SK-N-SH treated with all-trans-retinoic acid at 6 μM for 48 hours (cell line): ENCODE results near the gene OR11A1.

Experiments used
- ATAC-seq: fragments of 200-7000 bp; cut with Tn5 transposase; 3 replicates; pipeline ENCODE4 v1.9.1; 2020; ENCODE audit warnings: mild to moderate bottlenecking, moderate library complexity
- ARNTL ChIP-seq: fragments of 450-650 bp; formaldehyde crosslinking; IDR thresholded peaks from 2 replicates; pipeline ENCODE4 v1.5.0; 2020; ENCODE audit warnings: low read depth, mild to moderate bottlenecking, moderate library complexity, borderline replicate concordance
- BACH2 ChIP-seq: fragments of 250-450 bp; sonication (Bioruptor Pico); IDR thresholded peaks from 2 replicates; pipeline ENCODE4 v1.9.0; 2021; ENCODE audit warnings: mild to moderate bottlenecking, borderline replicate concordance
- ESRRG ChIP-seq: fragments of 250-450 bp; sonication (Bioruptor Pico); IDR thresholded peaks from 2 replicates; pipeline ENCODE4 v1.6.1; 2021; ENCODE audit warnings: mild to moderate bottlenecking
- GLIS3 ChIP-seq: fragments of 250-450 bp; sonication (Bioruptor Pico); IDR thresholded peaks from 2 replicates; pipeline ENCODE4 v1.5.0; 2020; ENCODE audit warnings: mild to moderate bottlenecking, moderate library complexity
- ISL1 ChIP-seq: fragments of 250-450 bp; sonication (Bioruptor Pico); IDR thresholded peaks from 2 replicates; pipeline ENCODE4 v2.1.2; 2022; ENCODE audit warnings: mild to moderate bottlenecking, moderate library complexity
- OSR1 ChIP-seq: fragments of 250-450 bp; sonication (Bioruptor Pico); IDR thresholded peaks from 2 replicates; pipeline ENCODE4 v1.8.0; 2022; ENCODE audit warnings: moderate library complexity, mild to moderate bottlenecking, inconsistent platforms
- PPARA ChIP-seq: fragments of 250-450 bp; sonication (Bioruptor Pico); IDR thresholded peaks from 2 replicates; pipeline ENCODE4 v1.5.0; 2020; ENCODE audit warnings: mild to moderate bottlenecking, borderline replicate concordance
- RARB ChIP-seq: fragments of 250-450 bp; sonication (Bioruptor Pico); IDR thresholded peaks from 2 replicates; pipeline ENCODE4 v1.8.0; 2021; ENCODE audit warnings: mild to moderate bottlenecking, moderate library complexity
- SNAI2 ChIP-seq: fragments of 250-450 bp; sonication (Bioruptor Pico); IDR thresholded peaks from 2 replicates; pipeline ENCODE4 v1.5.0; 2020; ENCODE audit warnings: mild to moderate bottlenecking, moderate library complexity
- TCF4 ChIP-seq: fragments of 250-450 bp; sonication (Bioruptor Pico); IDR thresholded peaks from 2 replicates; pipeline ENCODE4 v1.8.0; 2021; ENCODE audit warnings: mild to moderate bottlenecking, moderate library complexity, borderline replicate concordance
- TOX ChIP-seq: fragments of 250-450 bp; sonication (Bioruptor Pico); IDR thresholded peaks from 2 replicates; pipeline ENCODE4 v1.8.0; 2021; ENCODE audit warnings: mild to moderate bottlenecking, moderate library complexity, borderline replicate concordance
- ZC3H10 ChIP-seq: fragments of 250-450 bp; sonication (Bioruptor Pico); IDR thresholded peaks from 2 replicates; pipeline ENCODE4 v1.5.1; 2021; ENCODE audit warnings: mild to moderate bottlenecking, moderate library complexity
- ZFP3 ChIP-seq: fragments of 250-450 bp; sonication (Bioruptor Pico); IDR thresholded peaks from 2 replicates; pipeline ENCODE4 v1.5.0; 2020; ENCODE audit warnings: mild to moderate bottlenecking, moderate library complexity
- ZFP30 ChIP-seq: fragments of 450-650 bp; formaldehyde crosslinking; IDR thresholded peaks from 2 replicates; pipeline ENCODE4 v1.5.0; 2022; ENCODE audit warnings: mild to moderate bottlenecking, moderate library complexity
- ZNF565 ChIP-seq: fragments of 450-650 bp; formaldehyde crosslinking; conservative IDR thresholded peaks from 2 replicates; pipeline ENCODE4 v1.5.0; 2020; ENCODE audit warnings: low read depth, mild to moderate bottlenecking, moderate library complexity
- ZNF70 ChIP-seq: fragments of 450-650 bp; formaldehyde crosslinking; IDR thresholded peaks from 2 replicates; pipeline ENCODE4 v1.5.0; 2020; ENCODE audit warnings: mild to moderate bottlenecking, moderate library complexity
- ZNF8 ChIP-seq: fragments of 450-650 bp; formaldehyde crosslinking; IDR thresholded peaks from 2 replicates; pipeline ENCODE4 v1.5.0; 2020; ENCODE audit warnings: mild to moderate bottlenecking, moderate library complexity
- TF ChIP-seq, protein P1 (sequence below): fragments of 250-450 bp; sonication (Bioruptor Pico); IDR thresholded peaks from 2 replicates; pipeline ENCODE4 v1.8.0; 2020; ENCODE audit warnings: mild to moderate bottlenecking, moderate library complexity, borderline replicate concordance
- TF ChIP-seq, protein P2 (sequence below): fragments of 250-450 bp; sonication (Bioruptor Pico); IDR thresholded peaks from 2 replicates; pipeline ENCODE4 v1.5.1; 2021; ENCODE audit warnings: mild to moderate bottlenecking, moderate library complexity
- TF ChIP-seq, protein P3 (sequence below): fragments of 250-450 bp; sonication (Bioruptor Pico); IDR thresholded peaks from 2 replicates; pipeline ENCODE4 v1.8.0; 2021; ENCODE audit warnings: low read depth, mild to moderate bottlenecking, moderate library complexity, borderline replicate concordance
- TF ChIP-seq, protein P4 (sequence below): fragments of 250-450 bp; sonication (Bioruptor Pico); IDR thresholded peaks from 2 replicates; pipeline ENCODE4 v1.5.0; 2020; ENCODE audit warnings: mild to moderate bottlenecking, moderate library complexity

Gene OR11A1

DNA sequence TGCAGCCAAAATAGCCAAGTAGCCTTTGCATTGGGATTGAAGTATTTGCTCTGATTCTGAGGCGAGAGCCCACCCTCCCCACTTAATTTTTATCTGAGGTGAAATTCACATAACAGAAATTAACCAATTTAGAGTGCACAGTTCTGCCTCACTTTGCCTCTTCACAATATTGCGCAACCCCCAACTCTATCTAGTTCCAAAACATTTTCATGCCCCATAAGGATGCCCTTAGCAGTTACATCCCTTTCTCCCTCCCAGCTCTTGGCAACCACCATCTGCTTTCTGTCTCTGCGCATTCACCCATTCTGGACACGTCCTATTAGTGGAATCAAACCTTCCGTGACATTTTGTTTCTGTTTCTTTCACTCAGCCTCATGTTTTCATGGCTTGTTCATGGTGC is 21.9 kb upstream of the OR11A1 start (continued):
- TF ChIP-seq, protein P1, sequence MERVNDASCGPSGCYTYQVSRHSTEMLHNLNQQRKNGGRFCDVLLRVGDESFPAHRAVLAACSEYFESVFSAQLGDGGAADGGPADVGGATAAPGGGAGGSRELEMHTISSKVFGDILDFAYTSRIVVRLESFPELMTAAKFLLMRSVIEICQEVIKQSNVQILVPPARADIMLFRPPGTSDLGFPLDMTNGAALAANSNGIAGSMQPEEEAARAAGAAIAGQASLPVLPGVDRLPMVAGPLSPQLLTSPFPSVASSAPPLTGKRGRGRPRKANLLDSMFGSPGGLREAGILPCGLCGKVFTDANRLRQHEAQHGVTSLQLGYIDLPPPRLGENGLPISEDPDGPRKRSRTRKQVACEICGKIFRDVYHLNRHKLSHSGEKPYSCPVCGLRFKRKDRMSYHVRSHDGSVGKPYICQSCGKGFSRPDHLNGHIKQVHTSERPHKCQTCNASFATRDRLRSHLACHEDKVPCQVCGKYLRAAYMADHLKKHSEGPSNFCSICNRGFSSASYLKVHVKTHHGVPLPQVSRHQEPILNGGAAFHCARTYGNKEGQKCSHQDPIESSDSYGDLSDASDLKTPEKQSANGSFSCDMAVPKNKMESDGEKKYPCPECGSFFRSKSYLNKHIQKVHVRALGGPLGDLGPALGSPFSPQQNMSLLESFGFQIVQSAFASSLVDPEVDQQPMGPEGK (CRISPR knock-in tag) = no peak
- TF ChIP-seq BACH2 (CRISPR knock-in tag) (no peak), ZNF565 (CRISPR knock-in tag) (no peak), SNAI2 (CRISPR knock-in tag) (no peak), ISL1 (no peak), ARNTL (CRISPR knock-in tag) (no peak), ZNF70 (no peak), ZC3H10 (CRISPR knock-in tag) (no peak)

DNA sequence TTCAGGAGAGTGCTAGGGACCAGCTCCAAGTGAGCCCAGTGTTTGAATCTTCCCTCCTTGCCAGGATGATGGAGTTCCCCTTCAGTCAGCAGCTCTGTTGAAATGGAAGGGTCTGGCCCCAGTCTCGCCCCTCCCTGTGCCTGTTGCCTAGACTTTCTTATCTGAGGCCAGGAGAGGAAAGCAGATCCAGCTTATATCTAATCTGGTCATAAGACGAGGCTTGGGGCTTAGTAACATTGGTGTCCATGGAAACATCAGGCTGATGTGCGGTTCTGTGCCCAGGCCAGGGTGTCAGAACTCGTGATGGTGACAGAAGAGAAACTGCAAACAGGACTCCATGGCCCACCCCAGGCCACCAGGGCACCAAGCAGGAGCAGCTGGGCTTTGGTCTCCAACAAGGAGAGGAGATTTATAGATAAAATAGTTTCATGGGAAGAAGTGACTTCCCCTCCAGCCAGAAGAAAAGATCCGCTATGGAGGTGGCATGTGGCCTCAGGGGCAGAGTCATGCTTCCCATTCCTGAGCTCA is 21.1 kb upstream of the OR11A1 start:
- ATAC-seq = no peak
- TF ChIP-seq, protein P2, sequence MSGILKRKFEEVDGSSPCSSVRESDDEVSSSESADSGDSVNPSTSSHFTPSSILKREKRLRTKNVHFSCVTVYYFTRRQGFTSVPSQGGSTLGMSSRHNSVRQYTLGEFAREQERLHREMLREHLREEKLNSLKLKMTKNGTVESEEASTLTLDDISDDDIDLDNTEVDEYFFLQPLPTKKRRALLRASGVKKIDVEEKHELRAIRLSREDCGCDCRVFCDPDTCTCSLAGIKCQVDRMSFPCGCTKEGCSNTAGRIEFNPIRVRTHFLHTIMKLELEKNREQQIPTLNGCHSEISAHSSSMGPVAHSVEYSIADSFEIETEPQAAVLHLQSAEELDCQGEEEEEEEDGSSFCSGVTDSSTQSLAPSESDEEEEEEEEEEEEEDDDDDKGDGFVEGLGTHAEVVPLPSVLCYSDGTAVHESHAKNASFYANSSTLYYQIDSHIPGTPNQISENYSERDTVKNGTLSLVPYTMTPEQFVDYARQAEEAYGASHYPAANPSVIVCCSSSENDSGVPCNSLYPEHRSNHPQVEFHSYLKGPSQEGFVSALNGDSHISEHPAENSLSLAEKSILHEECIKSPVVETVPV (CRISPR knock-in tag) = no peak
- no peak for TF ChIP-seq GLIS3 (CRISPR knock-in tag)
- TF ChIP-seq TOX = no peak
- no peak for TF ChIP-seq ISL1
- TF ChIP-seq OSR1 (CRISPR knock-in tag) = no peak
- no peak for TF ChIP-seq SNAI2 (CRISPR knock-in tag)
- TF ChIP-seq ZNF8 = no peak
- no peak for TF ChIP-seq ZFP3
- no peak for TF ChIP-seq ZNF70
- no peak for TF ChIP-seq RARB (CRISPR knock-in tag)
- TF ChIP-seq TCF4 (CRISPR knock-in tag) = no peak
- no peak for TF ChIP-seq PPARA (CRISPR knock-in tag)
- TF ChIP-seq ZNF565 (CRISPR knock-in tag) = no peak
- TF ChIP-seq, protein P3, sequence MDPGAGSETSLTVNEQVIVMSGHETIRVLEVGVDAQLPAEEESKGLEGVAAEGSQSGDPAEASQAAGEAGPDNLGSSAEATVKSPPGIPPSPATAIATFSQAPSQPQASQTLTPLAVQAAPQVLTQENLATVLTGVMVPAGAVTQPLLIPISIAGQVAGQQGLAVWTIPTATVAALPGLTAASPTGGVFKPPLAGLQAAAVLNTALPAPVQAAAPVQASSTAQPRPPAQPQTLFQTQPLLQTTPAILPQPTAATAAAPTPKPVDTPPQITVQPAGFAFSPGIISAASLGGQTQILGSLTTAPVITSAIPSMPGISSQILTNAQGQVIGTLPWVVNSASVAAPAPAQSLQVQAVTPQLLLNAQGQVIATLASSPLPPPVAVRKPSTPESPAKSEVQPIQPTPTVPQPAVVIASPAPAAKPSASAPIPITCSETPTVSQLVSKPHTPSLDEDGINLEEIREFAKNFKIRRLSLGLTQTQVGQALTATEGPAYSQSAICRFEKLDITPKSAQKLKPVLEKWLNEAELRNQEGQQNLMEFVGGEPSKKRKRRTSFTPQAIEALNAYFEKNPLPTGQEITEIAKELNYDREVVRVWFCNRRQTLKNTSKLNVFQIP (CRISPR knock-in tag) = no peak
- no peak for TF ChIP-seq ZC3H10 (CRISPR knock-in tag)
- no peak for TF ChIP-seq ESRRG (CRISPR knock-in tag)
- no peak for TF ChIP-seq ARNTL (CRISPR knock-in tag)

DNA sequence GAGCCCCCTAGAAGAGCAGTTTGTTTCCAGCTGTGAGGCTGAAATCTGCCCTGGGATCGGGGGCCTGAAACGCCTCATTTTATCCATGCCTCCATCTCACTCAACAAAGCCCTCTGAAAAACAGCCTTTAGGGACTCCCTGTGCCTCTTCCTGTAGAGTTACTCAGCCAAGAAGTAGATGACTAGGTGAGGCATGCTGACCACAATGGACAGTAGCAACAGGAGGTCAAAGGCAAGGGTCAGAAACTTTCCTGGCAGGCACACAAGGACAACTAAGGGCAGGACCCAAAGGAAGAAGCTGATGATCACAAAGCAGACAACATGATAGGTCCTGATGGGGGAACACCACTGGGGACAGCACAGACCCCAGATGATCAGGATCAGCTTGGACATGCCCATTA is 18.1 kb upstream of the OR11A1 start:
- no peak for ATAC-seq
- TF ChIP-seq ISL1 (no peak), ZNF70 (no peak), ESRRG (CRISPR knock-in tag) (no peak), ZNF565 (CRISPR knock-in tag) (no peak), SNAI2 (CRISPR knock-in tag) (no peak), ZFP3 (no peak), RARB (CRISPR knock-in tag) (no peak), TCF4 (CRISPR knock-in tag) (no peak), ZC3H10 (CRISPR knock-in tag) (no peak), BACH2 (CRISPR knock-in tag) (no peak), OSR1 (CRISPR knock-in tag) (no peak), ZFP30 (CRISPR knock-in tag) (no peak)
- TF ChIP-seq, protein P4, sequence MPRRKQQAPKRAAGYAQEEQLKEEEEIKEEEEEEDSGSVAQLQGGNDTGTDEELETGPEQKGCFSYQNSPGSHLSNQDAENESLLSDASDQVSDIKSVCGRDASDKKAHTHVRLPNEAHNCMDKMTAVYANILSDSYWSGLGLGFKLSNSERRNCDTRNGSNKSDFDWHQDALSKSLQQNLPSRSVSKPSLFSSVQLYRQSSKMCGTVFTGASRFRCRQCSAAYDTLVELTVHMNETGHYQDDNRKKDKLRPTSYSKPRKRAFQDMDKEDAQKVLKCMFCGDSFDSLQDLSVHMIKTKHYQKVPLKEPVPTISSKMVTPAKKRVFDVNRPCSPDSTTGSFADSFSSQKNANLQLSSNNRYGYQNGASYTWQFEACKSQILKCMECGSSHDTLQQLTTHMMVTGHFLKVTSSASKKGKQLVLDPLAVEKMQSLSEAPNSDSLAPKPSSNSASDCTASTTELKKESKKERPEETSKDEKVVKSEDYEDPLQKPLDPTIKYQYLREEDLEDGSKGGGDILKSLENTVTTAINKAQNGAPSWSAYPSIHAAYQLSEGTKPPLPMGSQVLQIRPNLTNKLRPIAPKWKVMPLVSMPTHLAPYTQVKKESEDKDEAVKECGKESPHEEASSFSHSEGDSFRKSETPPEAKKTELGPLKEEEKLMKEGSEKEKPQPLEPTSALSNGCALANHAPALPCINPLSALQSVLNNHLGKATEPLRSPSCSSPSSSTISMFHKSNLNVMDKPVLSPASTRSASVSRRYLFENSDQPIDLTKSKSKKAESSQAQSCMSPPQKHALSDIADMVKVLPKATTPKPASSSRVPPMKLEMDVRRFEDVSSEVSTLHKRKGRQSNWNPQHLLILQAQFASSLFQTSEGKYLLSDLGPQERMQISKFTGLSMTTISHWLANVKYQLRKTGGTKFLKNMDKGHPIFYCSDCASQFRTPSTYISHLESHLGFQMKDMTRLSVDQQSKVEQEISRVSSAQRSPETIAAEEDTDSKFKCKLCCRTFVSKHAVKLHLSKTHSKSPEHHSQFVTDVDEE = no peak
- TF ChIP-seq, protein P1 (CRISPR knock-in tag) = no peak
- TF ChIP-seq, protein P2 (CRISPR knock-in tag) = no peak
